SU-DHL-6 (cell line): ENCODE results near the gene GDI1.

Experiments
- H2AFZ ChIP-seq: fragments of 200-600 bp; sonication (generic); 2 replicates; pipeline ENCODE4 v1.6.1; 2014; ENCODE audit warnings: low read depth, mild to moderate bottlenecking, moderate library complexity, mixed read lengths, antibody characterized with exemption, low read length; ENCODE audit not compliant: severe bottlenecking
- H3F3A ChIP-seq: fragments of 200-600 bp; shearing (Covaris generic); 2 replicates; pipeline ENCODE4 v1.6.0; 2016; ENCODE audit warnings: antibody characterized with exemption, mild to moderate bottlenecking; ENCODE audit not compliant: insufficient read depth
- H3K27ac ChIP-seq: fragments of 200-600 bp; sonication (generic); 2 replicates; pipeline ENCODE4 v1.5.1; 2016; ENCODE audit warnings: low read depth, mild to moderate bottlenecking, low read length, moderate library complexity, mixed read lengths
- H3K27me3 ChIP-seq: fragments of 200-600 bp; sonication (generic), shearing (Covaris generic); 2 replicates; pipeline ENCODE4 v1.6.0; 2014; ENCODE audit warnings: mild to moderate bottlenecking, low read length
- H3K36me3 ChIP-seq: fragments of 200-600 bp; sonication (generic); 2 replicates; pipeline ENCODE4 v1.6.1; 2014; ENCODE audit warnings: mild to moderate bottlenecking, low read length, mixed read lengths
- H3K4me2 ChIP-seq: fragments of 300-600, 200-600 bp; shearing (Covaris generic), sonication (generic); 2 replicates; pipeline ENCODE4 v1.6.0; 2014; ENCODE audit warnings: low read length, low read depth, mild to moderate bottlenecking; ENCODE audit not compliant: poor library complexity, severe bottlenecking
- H3K4me3 ChIP-seq: fragments of 200-600 bp; sonication (generic); 2 replicates; pipeline ENCODE4 v1.5.1; 2014; ENCODE audit warnings: antibody characterized with exemption, low read length, mild to moderate bottlenecking, mixed read lengths; ENCODE audit not compliant: insufficient read depth, poor library complexity, severe bottlenecking
- H3K79me2 ChIP-seq: fragments of 200-600 bp; sonication (generic); 2 replicates; pipeline ENCODE4 v1.6.1; 2014; ENCODE audit warnings: mild to moderate bottlenecking, low read length, moderate library complexity; ENCODE audit not compliant: insufficient read depth
- H3K9ac ChIP-seq: fragments of 200-600 bp; sonication (generic); 2 replicates; pipeline ENCODE4 v1.7.0; 2014; ENCODE audit warnings: mild to moderate bottlenecking, low read length
- H3K9me2 ChIP-seq: fragments of 200-600 bp; sonication (generic); replicated peaks from 2 replicates; pipeline ENCODE4 v1.6.1; 2014; ENCODE audit warnings: low read length; ENCODE audit not compliant: insufficient read depth
- H3K9me3 ChIP-seq: fragments of 200-600 bp; sonication (generic); 2 replicates; pipeline ENCODE4 v1.6.1; 2014; ENCODE audit warnings: low read length, mixed read lengths; ENCODE audit not compliant: insufficient read depth
- H4K20me1 ChIP-seq: fragments of 200-600 bp; sonication (generic); 2 replicates; pipeline ENCODE4 v1.6.1; 2014; ENCODE audit warnings: low read depth, mild to moderate bottlenecking, antibody characterized with exemption, low read length, moderate library complexity, mixed read lengths
- CTCF ChIP-seq: fragments of 200-600 bp; sonication (generic); IDR thresholded peaks from one replicate; pipeline ENCODE4 v1.5.1; 2017; ENCODE audit warnings: antibody characterized with exemption, mild to moderate bottlenecking, low read length, moderate library complexity; ENCODE audit not compliant: insufficient read depth, poor library complexity, severe bottlenecking
- EZH2phosphoT487 ChIP-seq: fragments of 200-600 bp; sonication (generic), shearing (Covaris generic); conservative IDR thresholded peaks from 2 replicates; pipeline ENCODE4 v1.6.1; 2018; ENCODE audit warnings: mild to moderate bottlenecking, antibody characterized with exemption, low read length, moderate library complexity, mixed read lengths

Gene GDI1

GRCh38 chrX:154396973-154397887 lies 39.7 kb upstream of the GDI1 start:
- peak overlapping the region; percentile 64 for H3K4me3 ChIP-seq
- no peaks in the 10 kb centered on the region for H3K9me3 ChIP-seq
- no peaks in the 10 kb centered on the region for H3K9me2 ChIP-seq
- peaks cover 38% of the 10 kb centered on the region for H3F3A ChIP-seq
- H4K20me1 ChIP-seq: no peaks in the 10 kb centered on the region; the same call in 1 of the 2 replicates
- H3K36me3 ChIP-seq: peaks cover 12% of the 10 kb centered on the region
- peak overlapping the region; percentile 99 for H3K9ac ChIP-seq
- H3K27me3 ChIP-seq: no peaks in the 10 kb centered on the region
- peak overlapping the region; percentile 98 for H3K4me2 ChIP-seq
- H3K27ac ChIP-seq: peak overlapping the region; percentile 93
- peaks cover 10% of the 10 kb centered on the region; the same call in 1 of the 2 replicates for H3K79me2 ChIP-seq
- no peak overlapping the region for H2AFZ ChIP-seq
- TF ChIP-seq EZH2phosphoT487 (no peak), CTCF (no peak)

- Histone ChIP-seq H3F3A (peaks cover 42% of the 10 kb centered on the region), H3K79me2 (peaks cover 10% of the 10 kb centered on the region; the same call in 1 of the 2 replicates), H3K27ac (peak within 1 kb of the TSS; percentile 93), H3K9ac (peak within 1 kb of the TSS; percentile 99), H2AFZ (no peak within 1 kb of the TSS), H3K4me2 (peak within 1 kb of the TSS; percentile 98), H3K27me3 (no peaks in the 10 kb centered on the region), H3K9me2 (no peaks in the 10 kb centered on the region), H4K20me1 (no peaks in the 10 kb centered on the region; the same call in 1 of the 2 replicates), H3K36me3 (peaks cover 12% of the 10 kb centered on the region), H3K4me3 (peak within 1 kb of the TSS; percentile 92), H3K9me3 (no peaks in the 10 kb centered on the region)
- TF ChIP-seq EZH2phosphoT487 (no peak), CTCF (no peak)
Observed at GRCh38 chrX:154397888-154398667, 38.9 kb upstream of the GDI1 start, which contains the start of gene RPL10. Gene RPL10 (plus strand): TSS chrX:154398377. CDS start chrX:154398520, 143 bp downstream.

DNA sequence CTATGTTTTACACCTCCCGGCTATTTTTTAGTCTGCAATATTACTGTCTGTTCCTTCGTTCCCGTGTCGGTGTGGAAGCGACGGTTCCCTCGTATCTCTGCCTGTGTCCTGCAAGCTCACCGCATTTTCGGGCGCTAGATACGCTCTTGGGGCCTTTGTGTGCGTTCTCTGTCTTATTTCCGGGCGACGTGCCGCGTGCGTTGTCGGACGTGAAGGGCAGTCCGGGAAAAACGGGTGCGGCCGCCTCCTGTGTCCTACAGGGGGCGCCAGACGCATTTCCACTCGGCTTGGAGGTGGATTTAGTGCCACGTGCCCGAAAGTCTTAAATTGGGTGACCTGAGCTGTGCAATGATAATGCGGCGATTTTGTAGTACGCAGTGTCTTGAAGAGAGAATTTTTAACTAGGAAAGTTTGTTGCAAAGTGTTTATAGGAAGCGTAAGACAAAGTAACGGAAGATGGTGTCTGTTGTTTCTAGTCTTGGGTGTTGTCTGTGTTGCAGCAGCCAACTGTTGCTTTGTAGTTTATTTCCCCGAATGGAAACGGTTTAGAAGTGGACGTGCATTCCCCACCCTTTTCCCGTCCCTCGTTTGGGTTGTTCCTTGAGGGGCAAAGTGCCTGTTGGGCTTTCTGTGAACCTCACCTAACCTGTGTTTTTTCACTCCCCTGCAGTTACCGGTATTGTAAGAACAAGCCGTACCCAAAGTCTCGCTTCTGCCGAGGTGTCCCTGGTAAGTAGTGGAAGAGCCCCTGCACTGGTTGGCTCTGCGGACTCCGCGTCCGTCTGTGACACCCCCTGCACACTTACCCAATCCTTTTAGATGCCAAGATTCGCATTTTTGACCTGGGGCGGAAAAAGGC lies 38.1 kb upstream of the GDI1 start:
- Histone ChIP-seq H3K9me3 (no peaks in the 10 kb centered on the region), H3K9ac (peak overlapping the region; percentile 99), H4K20me1 (no peaks in the 10 kb centered on the region; the same call in 1 of the 2 replicates), H3K79me2 (peaks cover 10% of the 10 kb centered on the region; the same call in 1 of the 2 replicates), H3K36me3 (peaks cover 12% of the 10 kb centered on the region), H3F3A (peaks cover 45% of the 10 kb centered on the region), H3K4me3 (peak overlapping the region; percentile 92), H3K27ac (peak overlapping the region; percentile 93), H2AFZ (no peak overlapping the region), H3K9me2 (no peaks in the 10 kb centered on the region), H3K27me3 (no peaks in the 10 kb centered on the region), H3K4me2 (peak overlapping the region; percentile 98)
- TF ChIP-seq CTCF (peak; percentile 79), EZH2phosphoT487 (no peak)
